Activated naive CD8-positive, alpha-beta T cell (primary cell): ENCODE data around the gene PPP1R8.
"Not testable (repeated sequence)": the region's sequence is repeated elsewhere in the genome, so short reads cannot be mapped to it uniquely, and the experiment has no call there.

Experiments used
- H3K27ac Mint-ChIP-seq: one replicate; pipeline ENCODE4 v1.8.0; 2021; ENCODE audit warnings: mixed read lengths
- H3K27me3 Mint-ChIP-seq: one replicate; pipeline ENCODE4 v1.8.0; 2021; ENCODE audit warnings: mixed read lengths
- H3K36me3 Mint-ChIP-seq: one replicate; pipeline ENCODE4 v1.8.0; 2021; ENCODE audit warnings: mixed read lengths
- H3K4me1 Mint-ChIP-seq: one replicate; pipeline ENCODE4 v1.8.0; 2021; ENCODE audit warnings: low read depth, mixed read lengths
- H3K4me3 Mint-ChIP-seq: one replicate; pipeline ENCODE4 v1.8.0; 2021; ENCODE audit warnings: mild to moderate bottlenecking, mixed read lengths
- H3K9me3 Mint-ChIP-seq: one replicate; pipeline ENCODE4 v1.8.0; 2021; ENCODE audit warnings: low read depth, mixed read lengths

PPP1R8 gene

GRCh38 chr1:27830621-27831440 lies at the start of gene PPP1R8:
TSS of gene PPP1R8 (plus strand) at chr1:27830782. CDS start at chr1:27830836, 54 bp downstream.
- Mint-ChIP-seq H3K36me3 (no peaks in the 10 kb centered on the region), H3K27me3 (no peaks in the 10 kb centered on the region), H3K4me1 (peaks cover 37% of the 10 kb centered on the region), H3K9me3 (no peaks in the 10 kb centered on the region), H3K4me3 (peak within 1 kb of the TSS; percentile 89), H3K27ac (peak within 1 kb of the TSS; percentile 93)

GRCh38 chr1:27782950-27783349 lies 47.6 kb upstream of the PPP1R8 start:
- Mint-ChIP-seq H3K27me3 (no peaks in the 10 kb centered on the region), H3K4me1 (peaks cover 26% of the 10 kb centered on the region), H3K4me3 (no peak overlapping the region), H3K27ac (no peak overlapping the region), H3K36me3 (no peaks in the 10 kb centered on the region), H3K9me3 (no peaks in the 10 kb centered on the region)

- Mint-ChIP-seq H3K9me3 (no peaks in the 10 kb centered on the region), H3K27me3 (no peaks in the 10 kb centered on the region), H3K27ac (no peak overlapping the region), H3K36me3 (peaks cover 3% of the 10 kb centered on the region), H3K4me3 (no peak overlapping the region), H3K4me1 (peaks cover 20% of the 10 kb centered on the region)
Observed at GRCh38 chr1:27784700-27785099, 45.9 kb upstream of the PPP1R8 start.

DNA sequence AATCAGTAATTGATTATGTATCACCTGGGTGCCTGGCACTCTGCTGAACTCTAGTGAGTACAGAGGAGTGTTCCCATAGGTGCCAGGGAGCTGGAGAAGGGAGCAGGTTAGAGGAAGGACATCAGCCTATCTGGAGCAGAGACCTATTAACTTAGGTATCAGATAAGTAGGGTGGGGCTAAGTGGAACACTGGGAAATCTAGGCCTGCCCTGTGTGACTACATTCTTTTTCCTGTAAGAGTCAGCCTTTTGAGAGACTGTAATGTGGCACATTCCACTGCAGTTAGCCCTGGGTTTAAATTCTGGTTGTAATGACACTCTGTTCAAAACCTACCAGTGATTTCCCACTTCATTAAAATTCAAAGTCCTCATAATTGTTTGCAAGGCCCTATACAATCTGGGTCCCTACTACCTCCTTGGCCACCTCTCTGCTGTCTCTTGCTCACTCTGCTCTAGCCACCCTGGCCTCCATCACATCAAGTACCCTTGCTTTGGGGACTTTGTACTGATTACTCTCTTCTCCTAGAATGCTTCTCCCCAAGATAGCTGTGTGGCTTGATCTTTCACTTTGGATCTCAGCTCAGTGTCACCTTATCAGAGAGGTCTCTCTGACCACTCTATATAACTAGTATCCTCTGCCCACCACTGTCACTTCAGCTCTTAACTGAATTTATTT lies 44.7 kb upstream of the PPP1R8 start:
- Mint-ChIP-seq H3K4me1 (peaks cover 20% of the 10 kb centered on the region), H3K9me3 (no peaks in the 10 kb centered on the region), H3K36me3 (peaks cover 6% of the 10 kb centered on the region), H3K27ac (peak overlapping the region; percentile 54), H3K27me3 (no peaks in the 10 kb centered on the region), H3K4me3 (no peak overlapping the region)

DNA sequence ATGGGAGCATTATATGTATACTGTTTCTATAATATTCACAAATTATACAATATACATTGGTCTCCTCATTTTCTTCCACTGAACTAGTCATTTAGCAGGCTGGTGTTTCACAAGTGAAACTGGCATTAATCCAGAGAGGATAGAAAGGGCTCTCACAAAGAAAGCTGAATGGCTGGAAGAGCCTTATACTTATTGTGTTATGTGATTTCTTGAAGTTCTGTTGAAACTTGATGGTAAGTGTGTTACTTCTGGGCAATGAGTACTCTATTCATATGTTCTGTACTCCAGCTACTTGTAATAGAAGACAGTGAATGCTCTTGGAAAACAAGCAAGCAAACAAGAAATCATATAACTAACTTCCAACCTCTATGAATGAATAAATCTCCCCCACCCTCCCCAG lies 42.7 kb upstream of the PPP1R8 start:
- no peaks in the 10 kb centered on the region for H3K9me3 Mint-ChIP-seq
- peak overlapping the region; percentile 2 for H3K27ac Mint-ChIP-seq
- peaks cover 6% of the 10 kb centered on the region for H3K36me3 Mint-ChIP-seq
- no peak overlapping the region for H3K4me3 Mint-ChIP-seq
- peaks cover 17% of the 10 kb centered on the region for H3K4me1 Mint-ChIP-seq
- no peaks in the 10 kb centered on the region for H3K27me3 Mint-ChIP-seq

GRCh38 chr1:27789540-27790041 lies 41.0 kb upstream of the PPP1R8 start:
- H3K27me3 Mint-ChIP-seq = no peaks in the 10 kb centered on the region
- peaks cover 15% of the 10 kb centered on the region for H3K4me1 Mint-ChIP-seq
- no peaks in the 10 kb centered on the region for H3K9me3 Mint-ChIP-seq
- H3K36me3 Mint-ChIP-seq = peaks cover 6% of the 10 kb centered on the region
- H3K4me3 Mint-ChIP-seq = no peak overlapping the region
- peak overlapping the region; percentile 16 for H3K27ac Mint-ChIP-seq

GRCh38 chr1:27790270-27790669 lies 40.3 kb upstream of the PPP1R8 start:
- not testable (repeated sequence) for H3K27ac Mint-ChIP-seq, H3K4me3 Mint-ChIP-seq, H3K27me3 Mint-ChIP-seq, H3K36me3 Mint-ChIP-seq, H3K9me3 Mint-ChIP-seq
- H3K4me1 Mint-ChIP-seq = peaks cover 12% of the 10 kb centered on the region

- no peaks in the 10 kb centered on the region for H3K9me3 Mint-ChIP-seq
- peaks cover 6% of the 10 kb centered on the region for H3K36me3 Mint-ChIP-seq
- H3K4me1 Mint-ChIP-seq = no peaks in the 10 kb centered on the region
- no peaks in the 10 kb centered on the region for H3K27me3 Mint-ChIP-seq
- no peak overlapping the region for H3K27ac Mint-ChIP-seq
- H3K4me3 Mint-ChIP-seq = no peak overlapping the region
Observed at GRCh38 chr1:27795601-27796000, 35.0 kb upstream of the PPP1R8 start.

GRCh38 chr1:27804791-27805190 lies 25.8 kb upstream of the PPP1R8 start:
- Mint-ChIP-seq H3K4me3 (no peak overlapping the region), H3K9me3 (no peaks in the 10 kb centered on the region), H3K36me3 (peaks cover 10% of the 10 kb centered on the region), H3K27me3 (no peaks in the 10 kb centered on the region), H3K4me1 (no peaks in the 10 kb centered on the region), H3K27ac (no peak overlapping the region)

DNA sequence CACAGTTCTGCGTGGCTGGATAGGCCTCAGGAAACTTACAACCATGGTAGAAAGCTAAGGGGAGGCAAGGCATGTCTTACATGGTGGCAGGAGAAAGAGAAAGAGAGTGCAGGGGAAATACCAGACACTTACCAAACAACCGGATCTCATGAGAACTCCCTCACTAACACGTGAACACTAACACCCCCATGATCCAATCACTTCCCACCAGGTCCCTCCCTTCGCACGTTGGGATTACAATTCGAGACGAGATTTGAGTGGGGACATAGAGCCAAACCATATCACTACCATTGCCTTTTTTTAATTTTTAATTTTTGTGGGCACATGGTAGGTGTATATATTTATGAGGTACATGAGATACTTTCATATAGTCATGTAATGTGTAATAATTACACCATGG lies 23.8 kb upstream of the PPP1R8 start:
- peaks cover 8% of the 10 kb centered on the region for H3K36me3 Mint-ChIP-seq
- no peak overlapping the region for H3K27ac Mint-ChIP-seq

GRCh38 chr1:27807385-27807784 lies 23.2 kb upstream of the PPP1R8 start:
- no peaks in the 10 kb centered on the region for H3K9me3 Mint-ChIP-seq
- no peaks in the 10 kb centered on the region for H3K27me3 Mint-ChIP-seq
- H3K4me3 Mint-ChIP-seq = no peak overlapping the region
- H3K36me3 Mint-ChIP-seq = peaks cover 8% of the 10 kb centered on the region
- no peaks in the 10 kb centered on the region for H3K4me1 Mint-ChIP-seq
- no peak overlapping the region for H3K27ac Mint-ChIP-seq

More for the DNA sequence above, 23.8 kb upstream of the PPP1R8 start:
- no peaks in the 10 kb centered on the region for H3K27me3 Mint-ChIP-seq
- H3K4me3 Mint-ChIP-seq = no peak overlapping the region
- H3K4me1 Mint-ChIP-seq = no peaks in the 10 kb centered on the region
- no peaks in the 10 kb centered on the region for H3K9me3 Mint-ChIP-seq

GRCh38 chr1:27808131-27808530 lies 22.5 kb upstream of the PPP1R8 start:
- not testable (repeated sequence) for H3K36me3 Mint-ChIP-seq, H3K4me1 Mint-ChIP-seq, H3K27ac Mint-ChIP-seq, H3K27me3 Mint-ChIP-seq, H3K4me3 Mint-ChIP-seq, H3K9me3 Mint-ChIP-seq

DNA sequence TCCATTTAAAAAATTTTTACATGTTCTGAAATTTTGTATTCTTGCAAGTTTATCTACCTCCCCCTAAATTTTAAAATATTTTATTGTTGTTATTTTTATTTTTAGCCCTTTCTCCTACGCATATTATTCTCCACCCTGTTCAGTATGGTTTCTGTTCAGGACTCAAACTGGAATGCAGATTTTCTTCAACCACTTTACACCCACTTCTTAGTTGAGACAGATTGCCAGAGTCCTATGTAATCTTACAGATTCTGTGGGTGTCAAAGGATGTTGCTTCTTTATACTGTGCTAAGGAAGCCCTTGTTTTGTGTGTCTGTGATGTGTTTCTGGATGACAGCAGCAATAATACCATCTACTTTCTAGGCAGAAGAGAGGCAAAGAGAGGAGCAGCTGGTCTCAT lies 20.7 kb upstream of the PPP1R8 start:
- H3K9me3 Mint-ChIP-seq = no peaks in the 10 kb centered on the region
- H3K27me3 Mint-ChIP-seq = no peaks in the 10 kb centered on the region
- no peak overlapping the region for H3K4me3 Mint-ChIP-seq
- H3K4me1 Mint-ChIP-seq = no peaks in the 10 kb centered on the region
- no peak overlapping the region for H3K27ac Mint-ChIP-seq
- H3K36me3 Mint-ChIP-seq = peaks cover 6% of the 10 kb centered on the region

DNA sequence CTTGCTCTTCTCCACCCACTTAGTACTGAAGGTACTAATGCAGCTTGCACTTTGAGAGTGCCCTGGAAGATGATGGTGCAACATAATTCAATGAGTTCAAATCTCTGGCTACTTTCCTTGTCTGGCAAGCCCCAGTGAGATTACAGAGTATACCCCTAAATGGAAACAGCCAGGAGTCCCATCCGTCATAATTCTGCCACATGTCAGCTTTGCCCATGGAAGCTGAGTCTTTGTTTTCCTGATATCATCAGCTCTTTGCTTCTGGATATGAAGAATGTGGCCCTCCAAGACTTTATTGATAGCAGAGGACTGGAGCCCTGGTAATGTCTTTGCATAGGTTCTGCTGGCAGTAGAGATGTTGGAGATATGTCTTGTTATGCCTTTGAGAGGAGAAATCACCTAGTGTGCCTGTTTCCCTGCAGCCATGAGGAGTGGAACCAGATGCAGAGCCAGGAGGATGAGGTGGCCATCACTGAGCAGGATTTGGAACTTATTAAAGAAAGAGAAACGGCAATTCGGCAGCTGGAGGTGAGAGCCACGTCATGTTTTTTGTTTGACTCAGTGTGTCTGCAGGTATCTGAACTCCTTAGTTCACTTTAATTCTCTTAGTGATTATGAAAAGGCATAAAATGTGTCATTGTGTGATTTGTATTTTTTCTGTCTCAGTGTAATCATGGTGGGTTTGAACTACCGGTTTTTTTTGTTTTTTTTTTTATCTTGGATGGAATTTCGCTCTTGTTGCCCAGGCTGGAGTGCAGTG lies 18.7 kb upstream of the PPP1R8 start:
- Mint-ChIP-seq H3K27me3 (no peaks in the 10 kb centered on the region), H3K27ac (no peak overlapping the region), H3K4me3 (no peak overlapping the region), H3K9me3 (no peaks in the 10 kb centered on the region), H3K4me1 (no peaks in the 10 kb centered on the region), H3K36me3 (peaks cover 8% of the 10 kb centered on the region)
